Measurements from ENCODE around the gene SDHB. TPM values are rescaled to one million over a fixed set of nuclear protein-coding genes. Genes with fewer than 3 reads are reported as not detected.

The SDHB gene
- total RNA-seq, 2 experiments from 2014 or later = 90.9 to 91.3 TPM

- ChIA-PET POLR2A (no interaction called here), CTCF (no interaction called here)
- no peak overlapping the region for H3K27ac Mint-ChIP-seq
- H3K9me3 Mint-ChIP-seq = no peaks in the 10 kb centered on the region
- H3K4me1 Mint-ChIP-seq = no peaks in the 10 kb centered on the region
- H3K4me3 Mint-ChIP-seq = no peak overlapping the region
- no peaks in the 10 kb centered on the region for H3K36me3 Mint-ChIP-seq (ENCODE audit: low read depth)
- no peak for DNase-seq
- H3K27me3 Mint-ChIP-seq = no peaks in the 10 kb centered on the region
These were observed 82.3 kb downstream of the SDHB start for GRCh38 chr1:16971341-16972188.

GRCh38 chr1:16970132-16970910, 83.5 kb downstream of the SDHB start:
- Mint-ChIP-seq H3K4me1 (no peaks in the 10 kb centered on the region), H3K9me3 (no peaks in the 10 kb centered on the region), H3K4me3 (no peak overlapping the region), H3K27ac (no peak overlapping the region), H3K36me3 (ENCODE audit: low read depth) (no peaks in the 10 kb centered on the region), H3K27me3 (no peaks in the 10 kb centered on the region)
- DNase-seq = no peak
- ChIA-PET POLR2A (no interaction called here), CTCF (interaction anchor here (0.9 kb wide), 1 partner anchor 10 kb away, joined by 4 read pairs; no protein-coding TSS in a partner anchor)

DNA sequence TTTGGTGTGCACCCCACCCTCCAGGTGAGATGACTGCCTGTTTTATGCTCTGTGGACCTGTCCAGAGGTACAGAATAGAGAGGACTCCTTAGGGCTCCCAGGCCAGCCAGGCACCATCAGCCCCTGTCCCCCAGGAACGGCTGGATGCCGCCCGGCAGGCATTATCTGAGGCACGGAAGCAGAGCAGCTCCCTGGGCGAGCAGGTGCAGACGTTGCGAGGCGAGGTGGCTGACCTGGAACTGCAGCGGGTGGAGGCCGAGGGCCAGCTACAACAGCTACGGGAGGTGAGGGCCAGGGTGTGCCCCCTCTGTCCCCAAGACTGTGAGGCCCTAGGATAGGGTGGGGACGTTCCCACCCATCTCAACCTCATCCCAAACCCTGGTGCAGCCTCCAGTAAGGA, 84.2 kb downstream of the SDHB start:
- no peaks in the 10 kb centered on the region for H3K27me3 Mint-ChIP-seq
- POLR2A ChIA-PET = no interaction called here
- DNase-seq = no peak
- H3K9me3 Mint-ChIP-seq = no peaks in the 10 kb centered on the region
- H3K36me3 Mint-ChIP-seq (ENCODE audit: low read depth) = no peaks in the 10 kb centered on the region
- CTCF ChIA-PET = no interaction called here
- no peaks in the 10 kb centered on the region for H3K4me1 Mint-ChIP-seq
- no peak overlapping the region for H3K27ac Mint-ChIP-seq
- H3K4me3 Mint-ChIP-seq = no peak overlapping the region

- Mint-ChIP-seq H3K4me3 (no peak overlapping the region), H3K9me3 (no peaks in the 10 kb centered on the region), H3K27me3 (no peaks in the 10 kb centered on the region), H3K36me3 (ENCODE audit: low read depth) (no peaks in the 10 kb centered on the region), H3K4me1 (no peaks in the 10 kb centered on the region), H3K27ac (no peak overlapping the region)
- ChIA-PET CTCF (no interaction called here), POLR2A (no interaction called here)
- DNase-seq = no peak
These were observed 84.7 kb downstream of the SDHB start for GRCh38 chr1:16969057-16969611.

Other genes with a start within 250 kb of the SDHB start
- 1,000 to 10,000 TPM; 1,570 to 1,691 TPM for gene RNU1-2, start 158.1 kb downstream of the SDHB start, total RNA-seq
- gene CROCC, start 132.1 kb downstream of the SDHB start, total RNA-seq = 10 to 100 TPM; 18.3 to 18.8 TPM
- under 1 TPM in 1 of 2 experiments, not detected in 1; 0.25 TPM for gene MFAP2, start 73.4 kb downstream of the SDHB start, total RNA-seq
- gene ATP13A2, start 42.1 kb downstream of the SDHB start, total RNA-seq = 10 to 100 TPM; 65.4 to 72.8 TPM
- gene PADI2, start 65.4 kb upstream of the SDHB start, total RNA-seq = not detected
- gene PADI1, start 151.1 kb upstream of the SDHB start, total RNA-seq = not detected
- gene PADI3, start 195.1 kb upstream of the SDHB start, total RNA-seq = not detected

All from activated CD4-positive, alpha-beta memory T cell treated with anti-CD3 and anti-CD28 coated beads, Interleukin-2, amount 10 ng/mL, durations not matched to agents 7 days and 5 days (primary cell).